ENCODE data around the gene ACADVL.

ACADVL gene

GRCh38 chr17:7191571-7192270 is 28.0 kb upstream of the ACADVL start:
- peak; percentile 68 for DNase-seq

- DNase-seq = no peak
Observed at GRCh38 chr17:7192271-7192937, 27.3 kb upstream of the ACADVL start.

GRCh38 chr17:7195971-7196370 is 23.8 kb upstream of the ACADVL start:
- DNase-seq = no peak

- no peak for DNase-seq
Observed at GRCh38 chr17:7196651-7197401, 22.9 kb upstream of the ACADVL start.

GRCh38 chr17:7203391-7203790 is 16.3 kb upstream of the ACADVL start:
- DNase-seq = peak; percentile 26

- DNase-seq = peak; percentile 26
Observed at GRCh38 chr17:7204336-7204735, 15.4 kb upstream of the ACADVL start.

GRCh38 chr17:7204828-7205461 is 14.8 kb upstream of the ACADVL start:
- DNase-seq = peak; percentile 94

GRCh38 chr17:7205561-7205960 is 14.2 kb upstream of the ACADVL start:
- DNase-seq = peak; percentile 21

GRCh38 chr17:7207120-7208001 is 12.4 kb upstream of the ACADVL start:
- DNase-seq = peak; percentile 61

- peak; percentile 34 for DNase-seq
Observed at GRCh38 chr17:7208027-7208571, 11.6 kb upstream of the ACADVL start.

GRCh38 chr17:7208754-7209460 is 10.8 kb upstream of the ACADVL start:
- DNase-seq = no peak

GRCh38 chr17:7211491-7212273 is 8.1 kb upstream of the ACADVL start:
- peak; percentile 24 for DNase-seq

GRCh38 chr17:7213895-7214299 is 5.8 kb upstream of the ACADVL start:
- peak; percentile 91 for DNase-seq

- DNase-seq = peak; percentile 100
Observed at GRCh38 chr17:7214300-7215135, 5.2 kb upstream of the ACADVL start.

- DNase-seq = no peak
Observed at GRCh38 chr17:7215136-7215638, 4.6 kb upstream of the ACADVL start.

- DNase-seq = peak; percentile 66
Observed at GRCh38 chr17:7215652-7216180, 4.0 kb upstream of the ACADVL start.

- no peak for DNase-seq
Observed at GRCh38 chr17:7216242-7217112, 3.3 kb upstream of the ACADVL start.

Measured in femur (tissue), 1 donor.